ENCODE measurements around the gene MAPK10.

MAPK10 gene

GRCh38 chr4:86001591-86001990 lies 358.3 kb downstream of the MAPK10 start (continued):
- no peak for TF ChIP-seq ZNF549 (tag by site-specific recombination; IDR thresholded peaks at IDR 0.05)
- no peak for TF ChIP-seq PRDM1 (tag by site-specific recombination; IDR thresholded peaks at IDR 0.05)
- no peak for TF ChIP-seq ZNF488 (tag by site-specific recombination; IDR thresholded peaks at IDR 0.05)
- no peak for TF ChIP-seq SP3 (tag by site-specific recombination; IDR thresholded peaks at IDR 0.05)

- CTCF ChIA-PET: no interaction called here
- Histone ChIP-seq H3K4me3 (ENCODE audit: low read depth, low read length) (no peak overlapping the region), H3K27ac (ENCODE audit: extremely low read depth, low read depth, low read length) (no peak overlapping the region), H3K36me3 (ENCODE audit: control insufficient read depth in 2 of 2, insufficient read depth in 1 of 2, low read length in 2 of 2) (no peaks in the 10 kb centered on the region), H3K9me3 (ENCODE audit: control insufficient read depth, insufficient read depth, low read depth, low read length) (no peaks in the 10 kb centered on the region), H3K4me1 (ENCODE audit: control insufficient read depth, insufficient read depth, low read length) (no peaks in the 10 kb centered on the region)
- POLR2A ChIA-PET: no interaction called here
- no peak for TF ChIP-seq ZNF558 (tag by site-specific recombination; IDR thresholded peaks at IDR 0.05)
- no peak for TF ChIP-seq SP7 (tag by site-specific recombination; IDR thresholded peaks at IDR 0.05)
- no peak for TF ChIP-seq ZNF140 (tag by site-specific recombination; IDR thresholded peaks at IDR 0.05)
Observed at GRCh38 chr4:85995361-85995760, 364.5 kb downstream of the MAPK10 start.

- H3K4me1 ChIP-seq (ENCODE audit: control insufficient read depth, insufficient read depth, low read length): no peaks in the 10 kb centered on the region
- no peak overlapping the region for H3K27ac ChIP-seq (ENCODE audit: extremely low read depth, low read depth, low read length)
- H3K9me3 ChIP-seq (ENCODE audit: control insufficient read depth, insufficient read depth, low read depth, low read length): no peaks in the 10 kb centered on the region
- H3K36me3 ChIP-seq (ENCODE audit: control insufficient read depth in 2 of 2, insufficient read depth in 1 of 2, low read length in 2 of 2): no peaks in the 10 kb centered on the region
- ChIA-PET CTCF (no interaction called here), POLR2A (no interaction called here)
- TF ChIP-seq ZNF571 (tag by site-specific recombination; IDR thresholded peaks at IDR 0.05) (no peak), ZNF768 (tag by site-specific recombination; IDR thresholded peaks at IDR 0.05) (no peak), ZNF521 (tag by site-specific recombination; IDR thresholded peaks at IDR 0.05) (no peak), PRDM6 (tag by site-specific recombination; IDR thresholded peaks at IDR 0.05) (no peak), ZSCAN5A (tag by site-specific recombination; IDR thresholded peaks at IDR 0.05) (no peak), KLF16 (tag by site-specific recombination; IDR thresholded peaks at IDR 0.05) (no peak), ZNF639 (tag by site-specific recombination; IDR thresholded peaks at IDR 0.05) (no peak), ZNF211 (tag by site-specific recombination; IDR thresholded peaks at IDR 0.05; ENCODE audit: low read depth) (no peak), REST (tag by site-specific recombination; IDR thresholded peaks at IDR 0.05) (no peak), GLI2 (tag by site-specific recombination; IDR thresholded peaks at IDR 0.05; ENCODE audit: borderline replicate concordance, low read depth) (no peak), ZEB2 (tag by site-specific recombination; IDR thresholded peaks at IDR 0.05) (no peak), ZNF580 (tag by site-specific recombination; IDR thresholded peaks at IDR 0.05) (no peak), ZNF398 (tag by site-specific recombination; IDR thresholded peaks at IDR 0.05) (no peak), HOXC10 (CRISPR knock-in tag; IDR thresholded peaks at IDR 0.05) (no peak), ZNF623 (tag by site-specific recombination; IDR thresholded peaks at IDR 0.05) (no peak)
- H3K4me3 ChIP-seq (ENCODE audit: low read depth, low read length): no peak overlapping the region
Observed at GRCh38 chr4:85994576-85994975, 365.3 kb downstream of the MAPK10 start.

All from HEK293 (cell line).